Measurements from ENCODE around the gene PKN2.
"Not testable (repeated sequence)": the region's sequence is repeated elsewhere in the genome, so short reads cannot be mapped to it uniquely, and the experiment has no call there.

Gene PKN2

DNA sequence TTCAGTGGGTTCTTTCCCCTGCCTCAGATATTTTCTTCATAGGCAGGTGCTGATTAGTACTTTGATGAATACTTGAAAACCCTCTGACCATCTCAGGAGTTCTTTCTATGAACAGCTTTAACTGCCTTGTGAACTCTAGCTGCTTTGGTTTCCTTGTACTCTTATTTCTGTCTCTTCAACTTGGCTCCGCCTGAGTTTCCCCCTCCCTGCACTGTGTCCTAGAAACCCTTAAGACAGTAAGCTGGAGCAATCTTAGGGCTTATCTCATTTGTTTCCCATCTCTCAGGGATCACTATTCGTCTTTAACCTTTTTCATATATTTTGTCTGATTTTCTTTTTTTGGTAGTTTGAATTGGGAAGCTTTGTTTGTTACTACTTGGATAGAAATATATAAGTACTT lies 99.1 kb downstream of the PKN2 start:
- DNase-seq (ENCODE audit: insufficient read length, low spot score), result no peak
- FAIRE-seq, result no peak

DNA sequence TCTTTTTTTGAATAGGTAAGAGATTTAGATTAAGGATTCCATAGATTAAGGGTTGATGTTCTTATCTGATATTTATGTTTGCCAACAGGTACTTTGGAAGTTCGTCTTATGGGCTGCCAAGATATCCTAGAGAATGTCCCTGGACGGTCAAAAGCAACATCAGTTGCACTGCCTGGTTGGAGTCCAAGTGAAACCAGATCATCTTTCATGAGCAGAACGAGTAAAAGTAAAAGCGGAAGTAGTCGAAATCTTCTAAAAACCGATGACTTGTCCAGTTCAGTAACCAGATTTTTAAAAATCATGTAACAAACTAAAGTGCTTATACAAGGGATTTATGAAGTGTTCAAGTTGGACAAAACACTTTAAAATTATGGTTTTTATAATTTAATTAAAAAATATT lies 100.5 kb downstream of the PKN2 start:
- FAIRE-seq (no peak), DNase-seq (ENCODE audit: insufficient read length, low spot score) (no peak)

DNA sequence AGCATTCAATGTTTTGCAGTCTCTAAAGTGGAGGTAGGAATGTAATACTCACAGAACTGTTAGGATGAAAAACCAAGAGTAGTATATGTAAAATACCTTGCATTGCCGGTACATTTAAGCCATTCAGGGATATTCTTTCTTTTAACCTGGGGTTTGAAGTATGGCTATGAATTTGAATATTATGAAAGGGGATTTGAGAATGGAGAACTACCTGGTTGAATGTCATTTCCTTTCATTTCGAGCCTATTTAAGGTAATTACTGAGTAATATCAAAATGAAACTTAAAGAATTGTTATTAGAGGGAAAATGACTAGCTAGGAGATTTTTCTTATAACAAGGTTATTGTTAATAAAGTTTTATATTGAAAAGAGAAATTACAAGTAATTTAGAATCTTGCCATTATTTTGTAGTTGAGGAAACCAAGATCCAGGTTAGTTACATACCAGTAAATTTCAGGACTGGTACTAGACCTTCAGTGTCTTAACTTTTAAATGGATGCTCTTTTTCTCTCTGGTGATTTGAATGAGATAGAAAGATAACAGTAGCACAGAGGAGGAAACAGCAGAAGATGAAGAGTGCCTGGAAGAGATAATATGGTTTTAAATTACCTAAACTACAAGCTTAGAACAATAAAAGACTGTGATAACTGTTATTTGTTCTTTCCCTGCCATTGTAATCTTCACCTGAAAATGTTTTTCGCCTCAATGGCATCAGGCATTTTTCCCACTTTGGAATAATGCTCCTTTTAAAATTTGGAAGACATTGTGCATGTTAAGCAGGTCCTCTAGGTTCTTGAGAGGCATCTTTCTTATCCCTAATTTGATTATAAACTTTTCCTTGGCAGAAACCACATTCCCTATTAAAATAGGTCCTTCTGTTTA lies 103.2 kb downstream of the PKN2 start:
- FAIRE-seq, result no peak
- DNase-seq (ENCODE audit: insufficient read length, low spot score), result no peak

DNA sequence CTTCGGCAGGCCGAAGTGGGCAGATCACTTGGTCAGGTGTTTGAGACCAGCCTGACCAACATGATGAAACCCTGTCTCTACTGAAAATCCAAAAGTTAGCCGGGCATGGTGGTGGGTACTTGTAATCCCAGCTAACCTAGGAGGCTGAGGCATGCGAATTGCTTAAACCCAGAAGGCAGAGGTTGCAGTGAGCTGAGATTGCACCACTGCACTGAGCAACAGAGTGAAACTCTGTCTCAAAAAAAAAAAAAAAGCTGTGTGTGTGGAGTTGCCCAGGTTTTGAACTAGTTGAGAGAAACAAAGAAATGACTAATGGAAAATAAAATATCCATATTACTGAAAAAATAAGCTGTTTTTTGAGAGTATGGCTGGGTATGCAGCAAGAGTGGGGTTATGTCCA lies 107.1 kb downstream of the PKN2 start:
- FAIRE-seq, result no peak

DNA sequence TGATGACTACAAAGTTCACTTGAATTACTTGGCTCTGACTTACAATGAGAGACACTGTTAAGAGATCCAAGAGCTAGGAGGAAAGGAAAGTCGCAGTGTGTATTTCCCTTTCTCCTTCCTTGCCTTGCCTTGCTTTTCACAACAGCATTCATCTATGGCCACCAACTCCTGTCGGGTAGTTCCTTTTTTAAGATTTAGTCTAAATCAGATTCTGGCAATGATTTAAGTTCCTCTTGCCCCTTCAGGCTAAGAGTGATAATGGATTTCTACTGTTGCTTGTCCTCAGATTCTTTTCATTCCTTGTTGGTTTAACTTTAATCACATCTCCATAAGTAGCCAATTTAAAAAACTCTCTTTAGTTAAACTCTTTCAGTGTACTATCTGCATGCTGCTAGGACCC lies 115.4 kb downstream of the PKN2 start:
- no peak for FAIRE-seq

More for the DNA sequence above, 107.1 kb downstream of the PKN2 start:
- DNase-seq (ENCODE audit: insufficient read length, low spot score), result no peak

DNA sequence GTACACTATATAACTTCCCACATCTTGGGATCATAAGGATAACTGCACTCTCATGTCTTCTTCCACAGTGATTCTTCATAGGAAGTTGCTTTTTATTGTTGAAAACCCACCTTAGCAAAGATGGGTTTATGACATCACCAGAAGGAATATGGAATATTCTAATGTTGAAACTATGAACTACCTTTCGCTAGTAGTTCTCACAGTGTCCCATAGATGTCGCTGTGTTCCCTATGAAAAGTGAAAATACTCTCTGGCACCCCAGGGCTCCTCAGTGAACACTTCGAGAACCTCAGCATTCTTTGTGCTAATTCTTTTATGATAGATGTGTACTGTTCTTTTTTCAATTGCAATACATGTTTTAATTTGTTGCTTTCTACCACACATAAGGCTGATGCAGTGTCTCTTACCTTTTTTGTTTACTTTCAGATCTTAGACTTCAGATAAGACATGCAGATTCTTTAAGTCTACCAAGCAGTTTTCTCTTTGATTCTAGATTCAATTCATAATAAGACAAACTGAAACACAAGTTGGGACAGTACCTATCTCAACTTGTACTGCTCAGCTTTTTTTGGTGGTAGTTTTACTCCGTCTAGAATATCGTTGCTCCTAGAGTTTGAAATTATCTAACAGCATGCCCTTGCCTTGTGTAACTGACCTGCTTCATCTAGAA lies 116.4 kb downstream of the PKN2 start:
- FAIRE-seq (no peak), DNase-seq (ENCODE audit: insufficient read length, low spot score) (peak; percentile 8)

More for the DNA sequence above, 115.4 kb downstream of the PKN2 start:
- DNase-seq (ENCODE audit: insufficient read length, low spot score), result no peak

DNA sequence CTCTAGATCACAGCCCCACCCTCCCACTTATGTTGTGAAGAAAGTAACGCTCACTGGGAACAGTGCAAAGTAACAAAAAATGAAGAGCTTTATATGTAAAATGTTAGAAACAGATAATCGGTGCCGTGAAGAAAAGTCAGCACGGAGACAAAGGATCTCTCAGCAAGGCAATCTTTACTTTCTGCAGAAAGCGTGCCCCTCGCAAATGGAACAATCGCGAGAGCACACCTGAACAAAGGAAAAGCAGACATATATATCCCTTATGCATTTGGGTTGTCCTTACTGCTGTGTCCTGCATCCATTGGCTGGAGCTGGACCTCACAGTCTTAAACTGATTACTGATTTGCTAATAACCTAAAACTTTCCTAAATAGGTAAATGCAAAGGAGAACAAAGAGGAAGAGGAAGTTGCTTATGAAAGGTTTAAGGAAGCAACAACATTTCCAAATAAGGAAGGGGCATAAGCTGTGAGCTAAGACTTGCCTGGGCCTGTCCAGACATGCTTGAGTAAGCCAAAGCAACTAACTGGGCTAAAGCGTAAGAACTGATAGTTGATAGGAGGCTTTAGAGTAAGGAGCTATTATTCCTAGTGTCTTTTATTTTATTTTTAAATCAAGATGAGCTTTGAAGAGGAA lies 117.6 kb downstream of the PKN2 start:
- DNase-seq (ENCODE audit: insufficient read length, low spot score), result no peak
- FAIRE-seq, result peak; percentile 42

DNA sequence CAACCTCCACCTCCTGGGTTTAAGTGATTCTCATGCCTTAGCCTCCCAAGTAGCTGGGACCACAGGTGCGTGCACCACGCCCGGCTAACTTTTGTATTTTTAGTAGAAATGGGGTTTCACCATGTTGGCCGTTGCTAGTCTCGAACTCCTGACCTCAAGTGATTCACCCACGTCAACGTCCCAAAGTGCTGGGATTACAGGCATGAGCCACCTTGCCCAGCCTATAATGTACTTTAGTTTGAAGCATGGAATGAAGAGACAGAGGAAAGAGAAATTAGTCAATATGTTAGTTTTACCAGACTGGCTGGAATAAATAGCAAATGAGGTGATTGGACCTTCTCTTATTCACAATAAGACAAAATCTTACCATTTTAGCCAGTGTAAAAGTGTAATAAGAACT lies 118.3 kb downstream of the PKN2 start:
- no peak for FAIRE-seq
- no peak for DNase-seq (ENCODE audit: insufficient read length, low spot score)

DNA sequence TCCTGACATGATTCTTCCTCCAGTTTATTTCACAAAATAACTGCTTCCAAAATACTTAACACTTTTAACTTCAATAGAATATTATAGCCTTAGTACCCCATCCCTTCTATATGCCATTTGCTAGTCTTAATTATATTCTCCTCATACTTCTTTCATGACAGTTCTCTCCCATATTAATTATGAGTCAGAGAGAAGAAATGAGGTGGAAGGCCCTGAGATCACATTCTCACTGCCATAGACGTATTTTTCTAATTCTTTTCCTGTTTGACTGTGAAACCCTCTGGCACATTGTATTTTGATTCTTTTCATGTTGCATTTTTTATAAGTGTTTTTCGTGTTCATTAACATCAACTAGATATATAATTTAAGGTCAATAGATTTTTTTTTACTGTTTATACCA lies 118.9 kb downstream of the PKN2 start:
- no peak for FAIRE-seq
- DNase-seq (ENCODE audit: insufficient read length, low spot score), result peak; percentile 4

DNA sequence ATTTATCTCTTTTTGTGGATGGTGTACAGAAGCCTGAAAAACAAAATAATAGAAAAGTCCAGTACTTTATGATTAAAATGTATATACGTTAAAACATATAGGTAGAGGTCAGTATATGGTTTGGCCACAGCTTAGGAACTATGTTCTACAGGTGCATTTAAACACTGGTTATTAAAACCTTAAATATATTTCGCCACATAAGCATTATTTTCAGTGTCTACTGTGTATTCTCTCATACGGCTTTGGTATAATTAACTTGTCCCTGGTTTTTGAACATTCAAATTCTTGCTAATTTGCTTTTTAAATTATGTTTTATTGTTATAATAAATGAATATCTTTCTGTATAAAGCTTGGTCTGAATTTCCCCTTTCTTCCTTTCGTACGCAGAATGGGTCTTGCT lies 119.4 kb downstream of the PKN2 start:
- FAIRE-seq, result no peak

DNA sequence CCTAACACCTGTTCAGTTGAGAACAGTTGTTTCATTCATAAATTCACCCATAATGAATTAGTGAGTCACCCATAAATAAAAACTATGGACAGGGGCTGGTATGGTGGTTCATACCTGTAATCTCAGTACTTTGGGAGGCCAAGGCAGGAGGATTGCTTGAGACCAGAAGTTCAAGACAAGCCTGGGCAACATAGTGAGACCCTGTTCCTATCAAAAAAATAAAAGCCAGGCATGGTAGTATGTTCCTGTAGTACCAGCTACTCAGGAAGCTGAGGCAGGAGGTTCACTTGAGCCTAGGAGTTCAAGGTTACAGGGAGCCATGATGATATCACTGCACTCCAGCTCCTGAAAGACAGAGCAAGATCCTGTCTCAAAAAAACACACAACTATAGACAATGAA lies 128.3 kb downstream of the PKN2 start:
- no peak for FAIRE-seq

More for the DNA sequence above, 119.4 kb downstream of the PKN2 start:
- DNase-seq (ENCODE audit: insufficient read length, low spot score), result no peak

DNA sequence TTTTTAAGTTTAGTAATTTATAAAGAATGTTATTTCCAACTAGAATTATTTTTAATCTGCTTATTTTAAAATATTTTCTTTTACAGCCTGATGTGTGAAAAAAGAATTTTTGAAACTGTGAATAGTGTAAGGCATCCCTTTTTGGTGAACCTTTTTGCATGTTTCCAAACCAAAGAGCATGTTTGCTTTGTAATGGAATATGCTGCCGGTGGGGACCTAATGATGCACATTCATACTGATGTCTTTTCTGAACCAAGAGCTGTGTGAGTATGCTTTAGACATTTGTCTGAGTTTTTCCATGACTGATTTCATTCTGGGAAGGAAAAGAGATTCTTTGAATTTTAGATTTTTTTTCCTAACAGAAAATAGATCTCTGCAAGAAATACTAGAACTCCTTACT lies 129.4 kb downstream of the PKN2 start:
- FAIRE-seq (no peak), DNase-seq (ENCODE audit: insufficient read length, low spot score) (no peak)

More for the DNA sequence above, 128.3 kb downstream of the PKN2 start:
- no peak for DNase-seq (ENCODE audit: insufficient read length, low spot score)

DNA sequence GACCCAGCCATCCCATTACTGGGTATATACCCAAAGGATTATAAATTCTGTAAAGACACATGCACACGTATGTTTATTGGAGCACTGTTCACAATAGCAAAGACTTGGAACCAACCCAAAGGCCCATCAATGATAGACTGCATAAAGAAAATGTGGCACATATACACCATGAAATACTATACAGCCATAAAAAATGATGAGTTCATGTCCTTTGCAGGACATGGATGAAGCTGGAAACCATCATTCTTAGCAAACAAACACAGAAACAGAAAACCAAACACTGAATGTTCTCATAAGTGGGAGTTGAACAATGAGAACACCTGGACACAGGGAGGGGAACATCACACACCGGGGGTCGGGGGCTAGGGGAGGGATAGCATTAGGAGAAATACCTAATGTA lies 135.6 kb downstream of the PKN2 start:
- not testable (repeated sequence) for DNase-seq (ENCODE audit: insufficient read length, low spot score); FAIRE-seq

DNA sequence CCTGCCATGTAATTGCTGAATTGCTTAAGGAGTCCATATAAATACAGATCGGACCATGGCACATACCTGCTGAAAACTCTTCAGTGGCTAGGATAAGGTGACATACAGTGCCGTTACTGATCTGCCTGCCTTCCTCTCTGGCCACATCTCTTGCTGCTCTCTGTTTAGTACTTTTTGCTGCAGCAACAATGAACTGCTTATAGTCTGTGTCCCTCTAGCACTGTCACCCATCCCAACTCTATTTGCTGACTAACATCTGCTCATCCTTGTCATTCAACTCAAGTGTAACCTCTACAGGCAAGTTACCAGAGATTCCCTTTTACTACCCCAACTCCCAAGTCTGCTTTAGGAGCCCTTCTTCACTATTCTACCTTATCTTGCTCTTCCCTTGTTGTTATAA lies 141.6 kb downstream of the PKN2 start:
- DNase-seq (ENCODE audit: insufficient read length, low spot score) (no peak), FAIRE-seq (no peak)

DNA sequence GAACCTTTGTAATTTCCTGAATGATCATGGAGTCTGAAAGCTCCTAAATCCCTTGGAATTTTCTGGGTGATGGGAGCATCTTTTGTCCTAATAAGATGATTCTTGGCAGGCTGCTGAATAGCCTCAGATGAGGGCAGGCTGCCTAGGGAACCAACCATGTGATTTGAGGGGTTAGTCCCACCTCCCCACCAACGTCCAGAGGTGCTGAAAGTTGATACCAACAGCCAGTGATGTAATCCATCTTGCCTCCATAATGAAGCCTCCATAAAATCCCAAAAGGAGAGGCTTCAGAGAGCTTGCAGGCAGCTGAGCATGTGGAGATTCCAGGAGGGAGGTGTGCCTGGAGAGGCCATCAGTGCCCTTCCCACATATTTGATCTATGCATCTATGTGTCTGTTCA lies 163.6 kb downstream of the PKN2 start:
- no peak for DNase-seq (ENCODE audit: insufficient read length, low spot score)
- no peak for FAIRE-seq

DNA sequence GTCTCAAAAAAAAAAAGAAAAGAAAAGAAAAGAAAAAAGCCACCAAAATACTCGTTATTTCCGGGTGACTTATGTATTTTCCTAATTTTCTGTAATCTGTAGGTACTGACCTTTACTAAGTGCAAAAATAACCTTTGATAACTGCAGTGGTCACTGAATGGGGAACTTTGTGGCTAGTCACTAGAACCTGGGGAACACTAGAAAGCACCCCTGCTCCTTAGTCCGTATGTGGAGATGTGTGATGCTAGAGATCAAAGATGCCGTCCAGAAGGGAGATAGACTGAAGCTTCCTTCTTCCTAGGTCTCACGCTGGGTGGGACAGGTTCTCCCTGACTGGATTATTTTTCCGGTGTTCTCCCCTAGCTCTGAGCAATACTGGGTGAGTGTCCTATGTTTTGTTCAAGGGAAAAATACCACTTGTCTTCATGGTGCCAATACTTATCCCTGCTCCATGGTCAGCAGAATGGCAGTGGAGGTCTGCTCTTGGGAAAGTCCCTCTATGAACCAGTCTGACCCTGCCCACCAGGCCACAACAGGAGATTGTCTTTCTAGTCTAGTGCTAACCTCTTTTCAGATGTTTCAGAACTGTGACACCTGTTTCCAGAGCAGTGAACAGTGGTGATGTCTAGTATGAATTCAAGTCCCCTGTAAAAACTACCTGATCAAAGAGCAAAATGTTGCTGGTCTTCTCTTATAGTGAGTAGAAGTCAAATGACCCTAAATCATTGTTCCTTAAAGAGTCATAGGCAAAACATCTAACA lies 167.4 kb downstream of the PKN2 start:
- FAIRE-seq, result no peak
- no peak for DNase-seq (ENCODE audit: insufficient read length, low spot score)

DNA sequence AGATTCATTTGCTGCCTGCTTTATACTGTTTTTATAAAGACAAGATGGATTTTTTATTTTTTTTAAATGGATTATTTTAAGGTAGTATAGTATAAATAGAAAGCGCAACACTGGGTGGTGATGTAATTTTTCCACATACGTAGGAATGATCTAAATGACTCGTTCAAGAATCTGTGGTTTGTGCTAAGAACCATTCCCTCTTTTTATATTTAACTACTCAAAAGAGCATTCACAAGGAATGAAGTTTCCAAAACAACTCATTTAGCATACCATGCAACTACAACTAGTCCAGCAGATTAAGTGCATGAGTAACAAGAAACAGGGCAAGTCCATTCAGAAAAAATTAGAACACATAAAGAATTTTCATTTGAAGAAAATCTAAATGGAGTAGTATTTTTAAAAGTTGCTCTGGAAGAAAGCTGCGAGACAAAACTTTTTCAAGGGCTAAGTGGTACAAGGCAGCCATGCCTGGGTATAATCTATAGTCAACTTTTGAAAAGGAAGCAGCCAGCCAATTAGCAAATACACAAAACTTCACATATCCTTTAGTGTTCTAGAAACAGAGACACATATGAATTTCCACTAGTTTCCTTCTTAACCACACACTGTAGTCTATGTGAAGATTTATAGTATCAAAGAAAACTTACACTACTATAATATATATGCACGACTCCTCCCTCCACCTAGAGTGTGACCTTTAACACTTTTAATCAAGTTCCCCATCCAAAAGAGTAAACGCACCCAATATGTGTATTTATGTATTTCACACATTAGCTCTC lies 183.9 kb downstream of the PKN2 start:
- DNase-seq (ENCODE audit: insufficient read length, low spot score), result no peak
- FAIRE-seq, result no peak

DNA sequence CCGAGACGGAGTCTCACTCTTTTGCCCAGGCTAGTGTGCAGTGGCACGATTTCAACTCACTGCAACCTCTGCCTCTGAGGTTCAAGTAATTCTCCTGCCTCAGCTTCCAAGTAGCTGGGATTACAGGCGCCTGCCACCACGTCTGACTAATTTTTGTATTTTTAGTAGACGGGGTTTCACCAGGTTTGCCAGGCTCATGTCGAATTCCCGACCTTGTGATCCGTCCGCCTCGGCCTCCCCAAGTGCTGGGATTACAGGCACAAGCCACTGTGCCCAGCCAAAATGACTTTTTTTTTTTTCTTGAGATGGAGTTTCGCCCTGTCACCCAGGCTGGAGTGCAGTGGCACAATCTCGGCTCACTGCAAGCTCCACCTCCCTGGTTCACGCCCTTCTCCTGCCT lies 185.6 kb downstream of the PKN2 start:
- not testable (repeated sequence) for DNase-seq (ENCODE audit: insufficient read length, low spot score); FAIRE-seq

DNA sequence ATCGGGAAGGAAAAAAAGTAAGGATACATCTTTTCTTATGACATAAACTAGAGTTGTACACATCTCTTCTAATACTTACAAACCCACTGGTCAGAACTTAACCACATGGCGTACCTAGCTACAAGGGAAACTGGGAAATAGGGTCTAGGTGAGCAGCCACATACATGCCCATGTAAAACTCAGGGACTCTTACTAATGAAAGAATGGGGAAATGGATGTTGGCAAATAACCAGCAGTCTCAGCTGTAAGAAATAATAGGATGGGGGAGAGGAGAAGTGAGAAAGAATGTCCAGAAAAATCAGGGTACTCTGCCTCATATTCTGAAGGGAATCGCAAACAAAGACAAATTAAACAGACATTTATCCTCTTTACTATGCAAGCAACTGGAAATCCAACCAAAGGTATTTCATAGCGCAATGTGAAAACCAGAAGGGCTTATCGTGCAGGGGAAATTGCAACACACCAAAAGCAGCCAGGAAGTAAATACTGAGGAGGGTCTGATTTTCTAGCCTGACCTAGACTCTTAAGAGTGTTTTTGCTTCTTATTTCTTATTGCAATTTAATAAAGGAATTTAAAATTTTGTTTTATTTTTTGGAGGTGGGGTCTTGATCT lies 189.8 kb downstream of the PKN2 start:
- FAIRE-seq (no peak), DNase-seq (ENCODE audit: insufficient read length, low spot score) (no peak)

DNA sequence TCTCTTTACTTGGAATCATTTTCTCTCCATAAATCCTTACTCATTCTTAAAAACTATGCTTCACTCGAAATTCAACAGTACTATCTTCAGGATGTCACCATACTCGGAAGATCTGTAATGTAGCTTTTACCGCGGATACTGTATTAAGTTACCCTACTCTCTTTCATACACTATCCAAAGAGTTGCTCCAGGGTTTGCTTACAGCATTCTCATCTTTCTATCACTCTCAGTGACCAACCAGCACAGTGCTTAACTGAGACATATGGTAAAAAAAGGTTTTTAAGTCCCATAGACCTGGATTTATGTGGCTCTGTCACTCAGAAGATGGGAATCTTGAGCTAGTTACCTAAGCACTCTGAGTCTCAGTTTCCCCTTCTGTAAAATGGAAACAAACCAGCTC lies 191.5 kb downstream of the PKN2 start:
- DNase-seq (ENCODE audit: insufficient read length, low spot score) (no peak), FAIRE-seq (no peak)
